CD14-positive monocyte (primary cell): ENCODE data around the gene MTG2. TPM values are rescaled to one million over a fixed set of nuclear protein-coding genes. Genes with fewer than 3 reads are reported as not detected.

Experiments used
- DNase-seq, 3 donors: peaks; one replicate each; pipeline ENCODE4 v3.0.0-alpha.2; 2011 to 2022
- H2AFZ ChIP-seq: 2 replicates; pipeline ENCODE4 v1.6.0; 2012; ENCODE audit warnings: mild to moderate bottlenecking, low read depth, low read length, inconsistent platforms; ENCODE audit not compliant: insufficient read depth, poor library complexity, severe bottlenecking
- H3K27ac ChIP-seq, 2 donors: 1 replicate in 1 of 2; 2 replicates in 1 of 2; pipeline ENCODE4 v1.5.1; 2012 to 2013; ENCODE audit warnings: low read length in 2 of 2, control low read depth in 1 of 2, inconsistent platforms in 1 of 2, low read depth in 1 of 2, mild to moderate bottlenecking in 1 of 2
- H3K27me3 ChIP-seq, 2 donors: one replicate each; pipeline versions ENCODE4 v1.6.0 to v1.6.1; 2011 to 2013; ENCODE audit warnings: low read length in 2 of 2; ENCODE audit not compliant: control insufficient read depth in 2 of 2, insufficient read depth in 2 of 2
- H3K36me3 ChIP-seq, 2 donors: replicated peaks in 1 of 2; 1 replicate in 1 of 2; 2 replicates in 1 of 2; pipeline versions ENCODE4 v1.5.1 to v1.6.1; 2012 to 2013; ENCODE audit warnings: low read length in 2 of 2, control low read depth in 1 of 2, inconsistent platforms in 1 of 2, mild to moderate bottlenecking in 1 of 2; ENCODE audit not compliant: insufficient read depth in 2 of 2, control insufficient read depth in 1 of 2
- H3K4me1 ChIP-seq, 2 donors: 1 replicate in 1 of 2; 2 replicates in 1 of 2; pipeline versions ENCODE4 v1.5.1 to v1.6.1; 2012 to 2013; ENCODE audit warnings: low read length in 2 of 2, control low read depth in 1 of 2, inconsistent platforms in 1 of 2, mild to moderate bottlenecking in 1 of 2, moderate library complexity in 1 of 2; ENCODE audit not compliant: insufficient read depth in 2 of 2, control insufficient read depth in 1 of 2
- H3K4me2 ChIP-seq: replicated peaks from 2 replicates; pipeline ENCODE3; 2012; ENCODE audit warnings: low read length, moderate library complexity, mild to moderate bottlenecking; ENCODE audit not compliant: poor library complexity, severe bottlenecking; ENCODE audit errors: extremely low read depth
- H3K4me3 ChIP-seq, 3 experiments: fragments of 200-600 bp in 1 of 3; sonication (generic) in 1 of 3; replicated peaks in 1 of 3; 1 replicate in 2 of 3; 2 replicates in 1 of 3; pipeline ENCODE4 v1.5.1; 2011 to 2013; ENCODE audit warnings: low read length in 3 of 3, mild to moderate bottlenecking in 3 of 3, control low read depth in 2 of 3, low read depth in 2 of 3, inconsistent platforms in 1 of 3, moderate library complexity in 1 of 3
- H3K79me2 ChIP-seq: 2 replicates; pipeline ENCODE4 v1.6.0; 2012; ENCODE audit warnings: mild to moderate bottlenecking, control low read depth, inconsistent platforms, low read length, moderate library complexity; ENCODE audit not compliant: insufficient read depth
- H3K9ac ChIP-seq: 2 replicates; pipeline ENCODE4 v1.6.0; 2017; ENCODE audit warnings: low read length, mild to moderate bottlenecking; ENCODE audit not compliant: insufficient read depth, poor library complexity, severe bottlenecking
- H3K9me3 ChIP-seq, 2 donors: replicated peaks in 1 of 2; 1 replicate in 1 of 2; 2 replicates in 1 of 2; pipeline versions ENCODE4 v1.5.1 to v1.6.1; 2012 to 2013; ENCODE audit warnings: low read length in 2 of 2, control low read depth in 1 of 2; ENCODE audit not compliant: control insufficient read depth in 1 of 2, insufficient read depth in 1 of 2
- H4K20me1 ChIP-seq: 2 replicates; pipeline ENCODE4 v1.6.0; 2012; ENCODE audit warnings: mild to moderate bottlenecking, low read length, control low read depth, moderate library complexity; ENCODE audit not compliant: insufficient read depth
- H3K27ac Mint-ChIP-seq, 7 donors: one replicate each; pipeline ENCODE4 v1.8.0; 2020; ENCODE audit warnings: mild to moderate bottlenecking in 7 of 7, mixed read lengths in 7 of 7, moderate library complexity in 6 of 7, inconsistent platforms in 2 of 7
- H3K27me3 Mint-ChIP-seq, 3 donors: one replicate each; pipeline ENCODE4 v1.8.0; 2021 to 2022; ENCODE audit warnings: low read depth in 3 of 3, mild to moderate bottlenecking in 3 of 3, mixed read lengths in 3 of 3, moderate library complexity in 3 of 3, inconsistent platforms in 1 of 3
- H3K36me3 Mint-ChIP-seq, 2 donors: one replicate each; pipeline ENCODE4 v1.8.0; 2020; ENCODE audit warnings: mixed read lengths in 2 of 2, inconsistent platforms in 1 of 2, mild to moderate bottlenecking in 1 of 2
- H3K4me1 Mint-ChIP-seq: one replicate; pipeline ENCODE4 v1.8.0; 2020; ENCODE audit warnings: mild to moderate bottlenecking, mixed read lengths
- H3K4me3 Mint-ChIP-seq, 2 donors: one replicate each; pipeline ENCODE4 v1.8.0; 2020; ENCODE audit warnings: mild to moderate bottlenecking in 2 of 2, mixed read lengths in 2 of 2, moderate library complexity in 1 of 2
- H3K9me3 Mint-ChIP-seq, 7 donors: one replicate each; pipeline ENCODE4 v1.8.0; 2020 to 2022; ENCODE audit warnings: mixed read lengths in 7 of 7, mild to moderate bottlenecking in 6 of 7, moderate library complexity in 6 of 7, inconsistent platforms in 2 of 7
- CTCF ChIP-seq: fragments of 200-600 bp; IDR thresholded peaks from one replicate; pipeline ENCODE4 v1.8.0; 2022; ENCODE audit warnings: antibody characterized with exemption, mild to moderate bottlenecking
- WGBS: methylation state at CpG from one replicate; pipeline ENCODE4 v1.1.5; 2013; ENCODE audit warnings: missing lambda C conversion rate; ENCODE audit not compliant: insufficient coverage; 5-methylcytosine and 5-hydroxymethylcytosine counted together
- intact Hi-C, 2 donors: fragments of 100-400 bp; cut with micrococcal nuclease; formaldehyde crosslinking; loops; one replicate each; pipeline versions ENCODE4 v1.15.0 to v1.15.1; 2023
- polyA plus RNA-seq, 3 donors: library from polyadenylated mRNA; depleted of rRNA in 1 of 3; unstranded in 2 of 3; stranded (reverse) in 1 of 3; fragments of 300-500 nt in 2 of 3; fragments of >200 nt in 1 of 3; fragmentation: Illumina TruSeq in 2 of 3; gene quantifications; 1 replicate in 2 of 3; 2 replicates in 1 of 3; pipeline ENCODE4 v1.2.3, GENCODE V29; 2012 to 2021

Gene MTG2
- polyA plus RNA-seq, 3 donors: 10.8 to 16.1 (median 14.9) TPM

- H2AFZ ChIP-seq: no peak overlapping the region
- Mint-ChIP-seq H3K27me3 (no peaks in the 10 kb centered on the region), H3K36me3 (peaks cover 5 to 11% of the 10 kb centered on the region in 2 donors), H3K4me3 (no peak overlapping the region), H3K27ac (no peak overlapping the region), H3K4me1 (peaks cover 32% of the 10 kb centered on the region), H3K9me3 (peaks cover 0 to 2% (median 0%) of the 10 kb centered on the region in 7 donors)
- H3K4me3 ChIP-seq: no peak overlapping the region
- H4K20me1 ChIP-seq: peaks cover 83% of the 10 kb centered on the region
- H3K27me3 ChIP-seq: no peaks in the 10 kb centered on the region
- no peak overlapping the region for H3K27ac ChIP-seq
- no peaks in the 10 kb centered on the region for H3K36me3 ChIP-seq
- H3K4me2 ChIP-seq: no peak overlapping the region
- peaks cover 88% of the 10 kb centered on the region for H3K79me2 ChIP-seq
- no peak for TF ChIP-seq CTCF
- no peak for DNase-seq
- intact Hi-C loops: loop anchor here in 1 of 2 donors (10.0 kb wide), 2 partner anchors 659 to 1839 kb away; partner anchors contain the start of genes OGFR and PRPF6
- H3K9me3 ChIP-seq: peaks cover 0 to 1% of the 10 kb centered on the region in 2 donors
- 98% methylated on average over 19 of the region's 22 CpGs for WGBS
- no peak overlapping the region for H3K9ac ChIP-seq
- H3K4me1 ChIP-seq: peaks cover 22 to 30% of the 10 kb centered on the region in 2 donors
Observed at GRCh38 chr20:62146019-62146755, 36.6 kb upstream of the MTG2 start.

GRCh38 chr20:62147125-62147524 lies 35.7 kb upstream of the MTG2 start:
- peaks cover 83% of the 10 kb centered on the region for H4K20me1 ChIP-seq
- no peaks in the 10 kb centered on the region for H3K27me3 ChIP-seq
- TF ChIP-seq CTCF: no peak
- Mint-ChIP-seq H3K27ac (peak overlapping the region in 4 of 7 donors; percentile 42 to 76 (median 58)), H3K4me1 (peaks cover 23% of the 10 kb centered on the region), H3K4me3 (no peak overlapping the region), H3K27me3 (no peaks in the 10 kb centered on the region), H3K36me3 (peaks cover 8 to 20% of the 10 kb centered on the region in 2 donors), H3K9me3 (peaks cover 3 to 8% (median 6%) of the 10 kb centered on the region in 7 donors)
- H3K4me1 ChIP-seq: peaks cover 13 to 21% of the 10 kb centered on the region in 2 donors
- H3K79me2 ChIP-seq: peaks cover 88% of the 10 kb centered on the region
- DNase-seq: no peak
- peaks cover 0 to under 1% of the 10 kb centered on the region in 2 donors for H3K36me3 ChIP-seq
- H3K4me3 ChIP-seq: no peak overlapping the region
- no peak overlapping the region for H2AFZ ChIP-seq
- H3K9ac ChIP-seq: no peak overlapping the region
- WGBS: 98% methylated on average over 5 of the region's 6 CpGs
- intact Hi-C loops: loop anchor here in 1 of 2 donors (10.0 kb wide), 2 partner anchors 658 to 1838 kb away; partner anchors contain the start of genes OGFR and PRPF6
- no peak overlapping the region for H3K27ac ChIP-seq
- H3K9me3 ChIP-seq: peaks cover 0 to 10% of the 10 kb centered on the region in 2 donors
- H3K4me2 ChIP-seq: no peak overlapping the region
